K562 (cell line): Measurements from ENCODE around the gene TPSG1. TPM values are rescaled to one million over a fixed set of nuclear protein-coding genes. Genes with fewer than 3 reads are reported as not detected.

Source experiments
- CBFA2T3 ChIP-seq: fragments of 450-650 bp; IDR thresholded peaks from 2 replicates; pipeline ENCODE4 v1.6.1; 2017
- CBX8 ChIP-seq: fragments of 200-600 bp; sonication (generic); IDR thresholded peaks from 2 replicates; pipeline ENCODE4 v1.6.1; 2012; ENCODE audit warnings: borderline replicate concordance, mixed run types, low read depth, mild to moderate bottlenecking, moderate library complexity, mixed read lengths, low read length, control low read depth, inconsistent platforms; ENCODE audit not compliant: poor library complexity, severe bottlenecking; ENCODE audit errors: extremely low read depth
- FOXK1 ChIP-seq: sonication (generic); formaldehyde crosslinking; IDR thresholded peaks from 2 replicates; pipeline ENCODE4 v1.8.0; 2022; ENCODE audit warnings: missing genetic modification reagents, mild to moderate bottlenecking, borderline replicate concordance
- GABPB1 ChIP-seq: sonication (generic); formaldehyde crosslinking; IDR thresholded peaks from 2 replicates; pipeline ENCODE4 v1.8.0; 2022; ENCODE audit warnings: mild to moderate bottlenecking, missing genetic modification reagents
- HLTF ChIP-seq: fragments of 450-650 bp; IDR thresholded peaks from 2 replicates; pipeline ENCODE4 v1.6.1; 2016
- HMG20B ChIP-seq: fragments of 250-450 bp; sonication (Bioruptor Pico); IDR thresholded peaks from 2 replicates; pipeline ENCODE4 v1.5.0; 2021; ENCODE audit warnings: mild to moderate bottlenecking
- ZNF124 ChIP-seq: sonication (generic); formaldehyde crosslinking; IDR thresholded peaks from 2 replicates; pipeline ENCODE4 v1.8.1; 2022; ENCODE audit warnings: missing genetic modification reagents
- ZNF140 ChIP-seq: fragments of 250-450 bp; sonication (Bioruptor Pico); IDR thresholded peaks from 2 replicates; pipeline ENCODE4 v1.8.0; 2021; ENCODE audit warnings: moderate library complexity, mild to moderate bottlenecking, inconsistent platforms
- ZNF212 ChIP-seq: fragments of 450-650 bp; formaldehyde crosslinking; IDR thresholded peaks from 2 replicates; pipeline ENCODE4 v1.4.0; 2020; ENCODE audit warnings: mild to moderate bottlenecking
- ZNF239 ChIP-seq: fragments of 250-450 bp; sonication (Bioruptor Pico); IDR thresholded peaks from 2 replicates; pipeline ENCODE4 v1.4.0; 2020; ENCODE audit warnings: mild to moderate bottlenecking
- ZNF696 ChIP-seq: fragments of 250-450 bp; sonication (Bioruptor Pico); conservative IDR thresholded peaks from 2 replicates; pipeline ENCODE4 v1.4.0; 2020; ENCODE audit warnings: mild to moderate bottlenecking, moderate library complexity
- ZNF764 ChIP-seq: fragments of 250-450 bp; sonication (Bioruptor Pico); IDR thresholded peaks from 2 replicates; pipeline ENCODE4 v1.4.0; 2020; ENCODE audit warnings: low read depth, mild to moderate bottlenecking, moderate library complexity
- polyA plus RNA-seq, 8 experiments: library from polyadenylated mRNA; depleted of rRNA in 4 of 8; stranded (reverse) in 5 of 8; unstranded in 3 of 8; fragments of >200 nt; fragmentation: Nextera tagmentation in 2 of 8; fragmentation: Illumina TruSeq in 1 of 8; extraction: Ambion mirVana in 2 of 8; extraction: Trizol in 1 of 8; gene quantifications; 2 replicates each; pipeline versions ENCODE4 v1.2.1 to v1.2.3, GENCODE V29; 2011 to 2014; ENCODE audit warnings: inconsistent platforms in 1 of 8, missing spikeins in 1 of 8
- total RNA-seq, 7 experiments: library from RNA; depleted of rRNA in 6 of 7; stranded (reverse); fragments of >200 nt in 6 of 7; fragmentation: Illumina TruSeq in 2 of 7; extraction: Trizol in 2 of 7; gene quantifications; 2 replicates each; pipeline versions ENCODE4 v1.2.1 to v1.2.3, GENCODE V29; 2011 to 2021; ENCODE audit warnings: low replicate concordance in 1 of 7
- TF ChIP-seq, protein P1 (sequence below): sonication (generic); formaldehyde crosslinking; IDR thresholded peaks from 2 replicates; pipeline ENCODE4 v1.8.0; 2022; ENCODE audit warnings: mild to moderate bottlenecking, missing genetic modification reagents, borderline replicate concordance
- TF ChIP-seq, protein P2 (sequence below): sonication (generic); formaldehyde crosslinking; IDR thresholded peaks from 2 replicates; pipeline ENCODE4 v1.8.1; 2023; ENCODE audit warnings: mild to moderate bottlenecking, missing genetic modification reagents, moderate library complexity
- TF ChIP-seq, protein P3 (sequence below): fragments of 250-450 bp; sonication (Bioruptor Pico); IDR thresholded peaks from 2 replicates; pipeline ENCODE4 v1.5.0; 2020; ENCODE audit warnings: mild to moderate bottlenecking
- TF ChIP-seq, protein P4 (sequence below): sonication (generic); formaldehyde crosslinking; IDR thresholded peaks from 2 replicates; pipeline ENCODE4 v1.8.0; 2022; ENCODE audit warnings: missing genetic modification reagents, mild to moderate bottlenecking, moderate library complexity, borderline replicate concordance
- TF ChIP-seq, protein P5 (sequence below): fragments of 450-650 bp; IDR thresholded peaks from 2 replicates; pipeline ENCODE4 v1.6.1; 2018; ENCODE audit not compliant: partially characterized antibody

TPSG1 gene
- total and polyA plus RNA-seq, 9 of the 15 experiments (the other 6 are each of a cell fraction or from before 2014, with no cell fraction given), result not detected

DNA sequence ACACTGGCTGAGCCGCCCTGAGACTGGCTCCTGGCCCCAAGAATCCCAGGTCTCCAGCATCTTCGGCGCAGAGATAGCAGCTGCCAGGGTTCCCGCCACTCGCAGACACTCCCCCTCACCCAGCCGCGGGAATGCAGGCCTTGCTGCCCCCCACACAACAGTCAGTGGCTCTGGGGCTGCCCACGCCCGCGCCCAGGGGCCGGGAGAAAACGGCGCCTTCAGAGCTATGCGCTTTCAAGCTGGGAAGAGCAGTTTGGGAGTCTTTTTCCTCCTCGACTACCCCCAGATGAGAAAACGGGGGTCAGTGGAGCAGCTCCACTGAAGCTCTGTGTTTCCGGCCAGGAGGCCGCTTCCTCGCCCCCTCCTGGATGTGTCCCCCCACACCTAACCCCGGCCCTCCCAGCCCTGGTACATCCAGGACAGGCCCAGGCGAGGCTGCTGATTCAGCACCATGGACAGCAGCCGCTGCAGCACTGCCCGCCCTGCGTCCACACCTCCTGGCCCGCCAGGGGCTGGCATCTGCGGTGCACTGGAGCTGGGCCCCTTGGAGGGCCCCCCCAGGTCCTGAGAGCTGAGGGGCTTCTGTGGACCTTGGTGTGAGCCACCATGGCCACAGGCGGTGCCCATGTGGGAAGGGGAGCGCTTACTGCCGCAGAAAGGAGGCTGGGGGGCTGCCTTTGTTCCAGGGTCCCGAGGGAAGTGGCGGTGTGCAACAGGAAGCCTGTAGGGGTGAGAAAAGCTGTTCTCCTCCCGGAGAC is 36.5 kb downstream of the TPSG1 start (continued):
- TF ChIP-seq, protein P1, sequence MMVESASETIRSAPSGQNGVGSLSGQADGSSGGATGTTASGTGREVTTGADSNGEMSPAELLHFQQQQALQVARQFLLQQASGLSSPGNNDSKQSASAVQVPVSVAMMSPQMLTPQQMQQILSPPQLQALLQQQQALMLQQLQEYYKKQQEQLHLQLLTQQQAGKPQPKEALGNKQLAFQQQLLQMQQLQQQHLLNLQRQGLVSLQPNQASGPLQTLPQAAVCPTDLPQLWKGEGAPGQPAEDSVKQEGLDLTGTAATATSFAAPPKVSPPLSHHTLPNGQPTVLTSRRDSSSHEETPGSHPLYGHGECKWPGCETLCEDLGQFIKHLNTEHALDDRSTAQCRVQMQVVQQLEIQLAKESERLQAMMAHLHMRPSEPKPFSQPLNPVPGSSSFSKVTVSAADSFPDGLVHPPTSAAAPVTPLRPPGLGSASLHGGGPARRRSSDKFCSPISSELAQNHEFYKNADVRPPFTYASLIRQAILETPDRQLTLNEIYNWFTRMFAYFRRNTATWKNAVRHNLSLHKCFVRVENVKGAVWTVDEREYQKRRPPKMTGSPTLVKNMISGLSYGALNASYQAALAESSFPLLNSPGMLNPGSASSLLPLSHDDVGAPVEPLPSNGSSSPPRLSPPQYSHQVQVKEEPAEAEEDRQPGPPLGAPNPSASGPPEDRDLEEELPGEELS (CRISPR knock-in tag), result peak; percentile 90; the same call in 1 of the 2 replicates
- TF ChIP-seq FOXK1 (CRISPR knock-in tag) (no peak), ZNF239 (CRISPR knock-in tag) (no peak), ZNF696 (CRISPR knock-in tag) (no peak), ZNF124 (CRISPR knock-in tag) (no peak), ZNF140 (CRISPR knock-in tag) (no peak), HMG20B (CRISPR knock-in tag) (no peak), GABPB1 (CRISPR knock-in tag) (0 out of 2 replicates have a peak, but pooled peaks have one; percentile 55), CBX8 (no peak), ZNF212 (CRISPR knock-in tag) (no peak), ZNF764 (no peak), CBFA2T3 (no peak), HLTF (no peak)
- TF ChIP-seq, protein P2, sequence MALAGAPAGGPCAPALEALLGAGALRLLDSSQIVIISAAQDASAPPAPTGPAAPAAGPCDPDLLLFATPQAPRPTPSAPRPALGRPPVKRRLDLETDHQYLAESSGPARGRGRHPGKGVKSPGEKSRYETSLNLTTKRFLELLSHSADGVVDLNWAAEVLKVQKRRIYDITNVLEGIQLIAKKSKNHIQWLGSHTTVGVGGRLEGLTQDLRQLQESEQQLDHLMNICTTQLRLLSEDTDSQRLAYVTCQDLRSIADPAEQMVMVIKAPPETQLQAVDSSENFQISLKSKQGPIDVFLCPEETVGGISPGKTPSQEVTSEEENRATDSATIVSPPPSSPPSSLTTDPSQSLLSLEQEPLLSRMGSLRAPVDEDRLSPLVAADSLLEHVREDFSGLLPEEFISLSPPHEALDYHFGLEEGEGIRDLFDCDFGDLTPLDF (CRISPR knock-in tag), result no peak
- TF ChIP-seq, protein P3, sequence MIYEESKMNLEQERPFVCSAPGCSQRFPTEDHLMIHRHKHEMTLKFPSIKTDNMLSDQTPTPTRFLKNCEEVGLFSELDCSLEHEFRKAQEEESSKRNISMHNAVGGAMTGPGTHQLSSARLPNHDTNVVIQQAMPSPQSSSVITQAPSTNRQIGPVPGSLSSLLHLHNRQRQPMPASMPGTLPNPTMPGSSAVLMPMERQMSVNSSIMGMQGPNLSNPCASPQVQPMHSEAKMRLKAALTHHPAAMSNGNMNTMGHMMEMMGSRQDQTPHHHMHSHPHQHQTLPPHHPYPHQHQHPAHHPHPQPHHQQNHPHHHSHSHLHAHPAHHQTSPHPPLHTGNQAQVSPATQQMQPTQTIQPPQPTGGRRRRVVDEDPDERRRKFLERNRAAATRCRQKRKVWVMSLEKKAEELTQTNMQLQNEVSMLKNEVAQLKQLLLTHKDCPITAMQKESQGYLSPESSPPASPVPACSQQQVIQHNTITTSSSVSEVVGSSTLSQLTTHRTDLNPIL, result no peak
- TF ChIP-seq, protein P4, sequence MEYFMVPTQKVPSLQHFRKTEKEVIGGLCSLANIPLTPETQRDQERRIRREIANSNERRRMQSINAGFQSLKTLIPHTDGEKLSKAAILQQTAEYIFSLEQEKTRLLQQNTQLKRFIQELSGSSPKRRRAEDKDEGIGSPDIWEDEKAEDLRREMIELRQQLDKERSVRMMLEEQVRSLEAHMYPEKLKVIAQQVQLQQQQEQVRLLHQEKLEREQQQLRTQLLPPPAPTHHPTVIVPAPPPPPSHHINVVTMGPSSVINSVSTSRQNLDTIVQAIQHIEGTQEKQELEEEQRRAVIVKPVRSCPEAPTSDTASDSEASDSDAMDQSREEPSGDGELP, result peak; percentile 68
- TF ChIP-seq, protein P5, sequence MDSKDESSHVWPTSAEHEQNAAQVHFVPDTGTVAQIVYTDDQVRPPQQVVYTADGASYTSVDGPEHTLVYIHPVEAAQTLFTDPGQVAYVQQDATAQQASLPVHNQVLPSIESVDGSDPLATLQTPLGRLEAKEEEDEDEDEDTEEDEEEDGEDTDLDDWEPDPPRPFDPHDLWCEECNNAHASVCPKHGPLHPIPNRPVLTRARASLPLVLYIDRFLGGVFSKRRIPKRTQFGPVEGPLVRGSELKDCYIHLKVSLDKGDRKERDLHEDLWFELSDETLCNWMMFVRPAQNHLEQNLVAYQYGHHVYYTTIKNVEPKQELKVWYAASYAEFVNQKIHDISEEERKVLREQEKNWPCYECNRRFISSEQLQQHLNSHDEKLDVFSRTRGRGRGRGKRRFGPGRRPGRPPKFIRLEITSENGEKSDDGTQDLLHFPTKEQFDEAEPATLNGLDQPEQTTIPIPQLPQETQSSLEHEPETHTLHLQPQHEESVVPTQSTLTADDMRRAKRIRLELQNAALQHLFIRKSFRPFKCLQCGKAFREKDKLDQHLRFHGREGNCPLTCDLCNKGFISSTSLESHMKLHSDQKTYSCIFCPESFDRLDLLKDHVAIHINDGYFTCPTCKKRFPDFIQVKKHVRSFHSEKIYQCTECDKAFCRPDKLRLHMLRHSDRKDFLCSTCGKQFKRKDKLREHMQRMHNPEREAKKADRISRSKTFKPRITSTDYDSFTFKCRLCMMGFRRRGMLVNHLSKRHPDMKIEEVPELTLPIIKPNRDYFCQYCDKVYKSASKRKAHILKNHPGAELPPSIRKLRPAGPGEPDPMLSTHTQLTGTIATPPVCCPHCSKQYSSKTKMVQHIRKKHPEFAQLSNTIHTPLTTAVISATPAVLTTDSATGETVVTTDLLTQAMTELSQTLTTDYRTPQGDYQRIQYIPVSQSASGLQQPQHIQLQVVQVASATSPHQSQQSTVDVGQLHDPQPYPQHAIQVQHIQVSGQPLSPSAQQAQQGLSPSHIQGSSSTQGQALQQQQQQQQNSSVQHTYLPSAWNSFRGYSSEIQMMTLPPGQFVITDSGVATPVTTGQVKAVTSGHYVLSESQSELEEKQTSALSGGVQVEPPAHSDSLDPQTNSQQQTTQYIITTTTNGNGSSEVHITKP, result no peak
